Smooth muscle cell (in vitro differentiated cells): ENCODE data around the gene FAM124B. TPM values are rescaled to one million over a fixed set of nuclear protein-coding genes. Genes with fewer than 3 reads are reported as not detected.

Experiments used
- DNase-seq: peaks from one replicate; lab custom pipeline; 2025; ENCODE audit not compliant: unreplicated experiment; lab: John Stamatoyannopoulos, UW
- H2AFZ ChIP-seq: fragments of 200-600 bp; sonication (generic); 2 replicates; pipeline ENCODE4 v1.6.0; 2016; ENCODE audit warnings: antibody characterized with exemption, low read depth, mild to moderate bottlenecking
- H3F3A ChIP-seq: fragments of 200-600 bp; sonication (generic); 2 replicates; pipeline ENCODE4 v1.6.0; 2017; ENCODE audit warnings: antibody characterized with exemption, low read depth
- H3K27ac ChIP-seq: fragments of 200-600 bp; sonication (generic); 2 replicates; pipeline ENCODE4 v1.5.1; 2016; ENCODE audit warnings: low read depth, mild to moderate bottlenecking
- H3K27me3 ChIP-seq: fragments of 200-600 bp; sonication (generic); 2 replicates; pipeline ENCODE4 v1.6.1; 2016; ENCODE audit warnings: low read depth, mild to moderate bottlenecking
- H3K36me3 ChIP-seq: fragments of 200-600 bp; sonication (generic); 2 replicates; pipeline ENCODE4 v1.5.1; 2016; ENCODE audit warnings: low read depth
- H3K4me1 ChIP-seq: fragments of 200-600 bp; sonication (generic); 2 replicates; pipeline ENCODE4 v1.5.1; 2016; ENCODE audit warnings: low read depth
- H3K4me2 ChIP-seq: fragments of 200-600 bp; sonication (generic); 2 replicates; pipeline ENCODE4 v1.6.0; 2016; ENCODE audit warnings: mild to moderate bottlenecking
- H3K4me3 ChIP-seq: fragments of 200-600 bp; sonication (generic); 2 replicates; pipeline ENCODE4 v1.5.1; 2016; ENCODE audit warnings: mild to moderate bottlenecking
- H3K79me2 ChIP-seq: fragments of 200-600 bp; sonication (generic); 2 replicates; pipeline ENCODE4 v1.6.0; 2016; ENCODE audit warnings: low read depth, mild to moderate bottlenecking
- H3K9ac ChIP-seq: fragments of 200-600 bp; sonication (generic); 2 replicates; pipeline ENCODE4 v1.6.0; 2016; ENCODE audit warnings: low read depth
- H3K9me3 ChIP-seq: fragments of 200-600 bp; sonication (generic); replicated peaks from 2 replicates; pipeline ENCODE4 v1.5.1; 2016; ENCODE audit warnings: low read depth
- H4K20me1 ChIP-seq: fragments of 200-600 bp; sonication (generic); 2 replicates; pipeline ENCODE4 v1.6.0; 2016; ENCODE audit warnings: low read depth
- CTCF ChIP-seq: fragments of 200-600 bp; sonication (generic); IDR thresholded peaks from 2 replicates; pipeline ENCODE4 v1.5.1; 2017; ENCODE audit warnings: borderline replicate concordance, mild to moderate bottlenecking, antibody characterized with exemption; ENCODE audit not compliant: insufficient read depth, poor library complexity, severe bottlenecking
- WGBS: methylation state at CpG from one replicate; pipeline ENCODE4 v1.1.7; 2016; ENCODE audit warnings: low lambda C conversion rate; 5-methylcytosine and 5-hydroxymethylcytosine counted together
- polyA plus RNA-seq: library from polyadenylated mRNA; unstranded; fragments of >200 nt; fragmentation: Nextera tagmentation; extraction: Ambion mirVana; gene quantifications from 2 replicates; pipeline ENCODE4 v1.2.1, GENCODE V29; 2016
- total RNA-seq: library from RNA; depleted of rRNA; stranded (reverse); fragments of >200 nt; gene quantifications from 2 replicates; pipeline ENCODE4 v1.2.3, GENCODE V29; 2014

FAM124B gene
- total and polyA plus RNA-seq, 2 experiments from 2014 or later, result 1.2 TPM; not detected in 1

DNA sequence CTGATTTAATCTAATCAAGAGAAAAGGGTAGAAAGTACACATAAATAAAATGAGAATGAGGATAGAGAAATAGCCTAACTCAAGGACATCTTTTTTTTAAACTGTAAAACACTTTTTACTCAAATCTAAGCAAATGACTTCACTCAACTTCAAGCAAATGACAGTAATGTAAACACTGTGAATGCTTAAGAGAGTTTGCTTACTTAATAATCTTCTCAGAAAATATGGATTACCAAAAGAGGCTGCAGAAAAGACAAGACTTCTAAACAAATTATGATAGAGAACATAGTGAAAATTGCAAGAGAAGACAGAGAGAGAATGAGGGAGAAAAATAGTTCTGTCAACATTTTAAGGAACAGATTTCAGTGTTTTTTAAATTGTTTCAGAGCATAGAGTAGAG lies 52.5 kb downstream of the FAM124B start:
- Histone ChIP-seq H3K4me3 (no peak overlapping the region), H3K27ac (no peak overlapping the region), H3K36me3 (no peaks in the 10 kb centered on the region), H2AFZ (peak overlapping the region; percentile 35), H4K20me1 (no peaks in the 10 kb centered on the region), H3K27me3 (no peaks in the 10 kb centered on the region), H3K4me1 (peaks cover 4% of the 10 kb centered on the region), H3K9ac (no peak overlapping the region), H3F3A (no peaks in the 10 kb centered on the region), H3K4me2 (no peak overlapping the region), H3K79me2 (no peaks in the 10 kb centered on the region), H3K9me3 (no peaks in the 10 kb centered on the region)
- TF ChIP-seq CTCF, result no peak
- no peak for DNase-seq

- Histone ChIP-seq H3K9ac (no peak overlapping the region), H3K4me3 (no peak overlapping the region), H2AFZ (peak overlapping the region; percentile 10), H3F3A (no peaks in the 10 kb centered on the region), H3K9me3 (no peaks in the 10 kb centered on the region), H3K4me2 (peak overlapping the region; percentile 55), H3K4me1 (peaks cover 7% of the 10 kb centered on the region), H3K79me2 (no peaks in the 10 kb centered on the region), H4K20me1 (no peaks in the 10 kb centered on the region), H3K27ac (peak overlapping the region; percentile 64), H3K27me3 (no peaks in the 10 kb centered on the region), H3K36me3 (no peaks in the 10 kb centered on the region)
- no peak for DNase-seq
- 81% methylated on average over 4 of the region's 4 CpGs for WGBS
- no peak for TF ChIP-seq CTCF
These were observed 54.5 kb downstream of the FAM124B start for GRCh38 chr2:224347176-224348051.

- DNase-seq, result no peak
- no peak overlapping the region for H3K4me2 ChIP-seq
- TF ChIP-seq CTCF, result no peak
- no peaks in the 10 kb centered on the region for H3K27me3 ChIP-seq
- no peaks in the 10 kb centered on the region for H3K9me3 ChIP-seq
- H4K20me1 ChIP-seq, result no peaks in the 10 kb centered on the region
- no peak overlapping the region for H3K4me3 ChIP-seq
- H3F3A ChIP-seq, result no peaks in the 10 kb centered on the region
- peaks cover 7% of the 10 kb centered on the region for H3K4me1 ChIP-seq
- WGBS, result 100% methylated on average over 2 of the region's 2 CpGs
- H3K79me2 ChIP-seq, result no peaks in the 10 kb centered on the region
- H3K9ac ChIP-seq, result no peak overlapping the region
- no peak overlapping the region for H3K27ac ChIP-seq
- H2AFZ ChIP-seq, result no peak overlapping the region
- no peaks in the 10 kb centered on the region for H3K36me3 ChIP-seq
These were observed 56.4 kb downstream of the FAM124B start for GRCh38 chr2:224345492-224345891.

DNA sequence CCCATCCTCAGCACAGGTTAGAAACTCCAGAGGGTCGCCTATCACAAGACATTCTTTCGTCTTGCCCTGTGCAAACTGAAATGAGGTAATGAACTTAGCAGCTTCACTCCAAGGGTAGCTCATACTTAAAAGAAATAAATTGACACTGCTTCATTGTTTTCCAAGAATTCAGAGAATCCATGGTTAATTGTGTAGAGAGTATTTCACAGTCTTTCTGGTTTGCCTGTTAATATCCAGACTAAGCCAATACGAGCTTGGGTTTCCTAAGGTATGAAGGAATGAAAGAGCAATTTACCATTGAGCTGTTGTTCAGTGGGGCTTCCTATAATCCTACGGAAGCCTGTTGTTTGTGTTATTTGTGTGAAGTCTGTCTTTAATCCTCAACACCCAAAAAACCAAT lies 58.7 kb downstream of the FAM124B start:
- H3K27me3 ChIP-seq, result no peaks in the 10 kb centered on the region
- H3K4me3 ChIP-seq, result no peak overlapping the region
- H3K9ac ChIP-seq, result no peak overlapping the region
- no peak overlapping the region for H3K4me2 ChIP-seq
- no peaks in the 10 kb centered on the region for H3K36me3 ChIP-seq
- no peaks in the 10 kb centered on the region for H3K79me2 ChIP-seq
- H3K27ac ChIP-seq, result no peak overlapping the region
- no peak for DNase-seq
- no peak overlapping the region for H2AFZ ChIP-seq
- no peaks in the 10 kb centered on the region for H3F3A ChIP-seq
- peaks cover 7% of the 10 kb centered on the region for H3K4me1 ChIP-seq
- WGBS, result 73% methylated on average over 4 of the region's 4 CpGs
- no peaks in the 10 kb centered on the region for H4K20me1 ChIP-seq
- no peaks in the 10 kb centered on the region for H3K9me3 ChIP-seq
- TF ChIP-seq CTCF, result no peak
